ENCODE measurements around the gene PAPPA2. TPM values are rescaled to one million over a fixed set of nuclear protein-coding genes. Genes with fewer than 3 reads are reported as not detected.
A peak's percentile ranks its signal among the peaks of the same experiment; 100 is the strongest.

The PAPPA2 gene
- total and polyA plus RNA-seq, 2 of the 8 experiments (the other 6 are each of a cell fraction or from before 2014, with no cell fraction given), result 0.08 to 0.88 TPM

GRCh38 chr1:176552999-176553398 lies 90.0 kb downstream of the PAPPA2 start:
- no peak overlapping the region for H3K27ac ChIP-seq (ENCODE audit: low read depth, low read length)
- no peak overlapping the region for H3K14ac ChIP-seq (ENCODE audit: insufficient read length)
- H2BK20ac ChIP-seq (ENCODE audit: low read length), result no peak overlapping the region
- peaks cover 3 to 16% (median 8%) of the 10 kb centered on the region in 4 experiments; a peak in 5 of 7 replicates for H3K4me1 ChIP-seq (replicated peaks in 1 of 4; ENCODE audit: control insufficient read depth in 3 of 4, insufficient read depth in 4 of 4, low read length in 3 of 4)
- CTCF ChIA-PET (ENCODE audit: partially characterized antibody), result interaction anchor here (0.6 to 2.3 kb wide), 5 partner anchors 8 to 831 kb away, joined by 3 to 9 read pairs (median 5); no protein-coding TSS in a partner anchor
- no peak overlapping the region for H2BK5ac ChIP-seq (ENCODE audit: low read depth, low read length)
- no peak overlapping the region for H4K5ac ChIP-seq (ENCODE audit: insufficient read length, low read depth, low read length)
- no peak overlapping the region for H2BK15ac ChIP-seq (ENCODE audit: low read length)
- H2AFZ ChIP-seq (ENCODE audit: low read length), result no peak overlapping the region
- FAIRE-seq (no peak), DNase-seq (ENCODE audit: low read depth in 1 of 2, low spot score in 2 of 2) (no peak)
- no peaks in the 10 kb centered on the region for H3K27me3 ChIP-seq (replicated peaks in 1 of 4; ENCODE audit: control insufficient read depth in 3 of 4, extremely low read depth in 1 of 4, insufficient read depth in 3 of 4, low read length in 3 of 4)
- H3K79me2 ChIP-seq (ENCODE audit: control insufficient read depth in 1 of 2, insufficient read depth in 2 of 2, low read length in 2 of 2), result no peaks in the 10 kb centered on the region
- no peaks in the 10 kb centered on the region for H3K79me1 ChIP-seq (ENCODE audit: low read depth, low read length)
- no peaks in the 10 kb centered on the region for H4K20me1 ChIP-seq (replicated peaks in 1 of 2; ENCODE audit: control insufficient read depth in 1 of 2, insufficient read depth in 2 of 2, low read length in 2 of 2)
- peak overlapping the region; percentile 57 to 92 for H3K4me2 ChIP-seq (ENCODE audit: insufficient read depth in 1 of 2, low read depth in 2 of 2, low read length in 2 of 2)
- H3K9ac ChIP-seq (replicated peaks in 1 of 4; ENCODE audit: extremely low read depth in 1 of 4, low read depth in 3 of 4, low read length in 3 of 4), result no peak overlapping the region
- no peak overlapping the region for H3K4ac ChIP-seq (replicated peaks; ENCODE audit: insufficient read length, low read depth, low read length)
- no peak overlapping the region for H4K91ac ChIP-seq (replicated peaks; ENCODE audit: insufficient read length, low read length)
- H2BK12ac ChIP-seq (ENCODE audit: low read depth, low read length), result no peak overlapping the region
- 52% methylated on average over 4 of the region's 7 CpGs; no CpG with 5 or more reads in 1 of the 2 experiments for WGBS, 2 experiments (ENCODE audit: extremely low coverage in 1 of 2, insufficient coverage in 1 of 2, insufficient read length in 1 of 2, insufficient replicate concordance in 2 of 2, low coverage in 1 of 2, low lambda C conversion rate in 2 of 2, missing lambda C conversion rate in 1 of 2)
- 0 out of 2 replicates have a peak, but pooled peaks have one; percentile 34 for TF ChIP-seq MAX (IDR thresholded peaks at IDR 0.05)
- no peak for TF ChIP-seq SAP30 (IDR thresholded peaks at IDR 0.05; ENCODE audit: insufficient read depth, insufficient replicate concordance, low read length)
- TF ChIP-seq POLR2AphosphoS5 (IDR thresholded peaks at IDR 0.05; ENCODE audit: low read depth, low read length), result no peak
- no peak for TF ChIP-seq JUND (IDR thresholded peaks at IDR 0.05; ENCODE audit: low read length)
- no peaks in the 10 kb centered on the region for H3K36me3 ChIP-seq (ENCODE audit: control insufficient read depth in 2 of 4, insufficient read depth in 4 of 4, low read length in 3 of 4)
- POLR2A ChIA-PET (ENCODE audit: partially characterized antibody), result interaction anchor here (0.6 kb wide), 1 partner anchor 188 kb away, joined by 3 read pairs; no protein-coding TSS in a partner anchor
- no peak overlapping the region for H2AK5ac ChIP-seq (ENCODE audit: low read depth, low read length)
- no peaks in the 10 kb centered on the region for H3K9me3 ChIP-seq (ENCODE audit: insufficient read depth in 2 of 2, low read depth in 1 of 2, low read length in 1 of 2)
- no peak overlapping the region for H4K8ac ChIP-seq (ENCODE audit: extremely low read depth, insufficient read depth, low read length)
- no peak overlapping the region for H3K18ac ChIP-seq (ENCODE audit: extremely low read depth, low read length)
- H2BK120ac ChIP-seq (replicated peaks; ENCODE audit: low read depth, low read length), result no peak overlapping the region
- peak overlapping the region in 2 of 4 experiments; percentile 50 to 59; a peak in 4 of 8 replicates for H3K4me3 ChIP-seq (ENCODE audit: extremely low read depth in 1 of 4, insufficient read depth in 2 of 4, low read depth in 3 of 4, low read length in 4 of 4)
- peaks cover 7% of the 10 kb centered on the region; the same call in 1 of the 2 replicates for H3K23me2 ChIP-seq (ENCODE audit: low read depth, low read length)
- no peak overlapping the region for H3K23ac ChIP-seq (ENCODE audit: insufficient read length)
- H3K56ac ChIP-seq (replicated peaks; ENCODE audit: insufficient read length, low read depth, low read length), result no peak overlapping the region
